Central memory CD8-positive, alpha-beta T cell (primary cell): ENCODE results near the gene CYP2F1.
A peak's percentile ranks its signal among the peaks of the same experiment; 100 is the strongest.
"Not testable (repeated sequence)": the region's sequence is repeated elsewhere in the genome, so short reads cannot be mapped to it uniquely, and the experiment has no call there.

Source experiments
- ATAC-seq: fragments of 150-1000 bp; cut with Tn5 transposase; replicated peaks from 2 replicates; pipeline ENCODE4 v1.10.0; 2022; ENCODE audit warnings: mild to moderate bottlenecking, moderate FRiP score, moderate number of reproducible peaks; ENCODE audit not compliant: poor library complexity, severe bottlenecking; ENCODE audit errors: extremely low read depth
- DNase-seq, 2 donors: peaks; one replicate each; pipeline ENCODE4 v3.0.0; 2021; ENCODE audit warnings: low spot score in 2 of 2
- H3K27ac Mint-ChIP-seq: one replicate; pipeline ENCODE4 v1.8.0; 2022; ENCODE audit warnings: low read depth, mild to moderate bottlenecking, moderate library complexity, mixed read lengths
- H3K27me3 Mint-ChIP-seq: one replicate; pipeline ENCODE4 v1.8.0; 2022; ENCODE audit warnings: mixed read lengths
- H3K36me3 Mint-ChIP-seq: one replicate; pipeline ENCODE4 v1.8.0; 2022; ENCODE audit warnings: mild to moderate bottlenecking, moderate library complexity, mixed read lengths; ENCODE audit not compliant: insufficient read depth
- H3K4me1 Mint-ChIP-seq: one replicate; pipeline ENCODE4 v1.8.0; 2022; ENCODE audit warnings: mixed read lengths
- H3K4me3 Mint-ChIP-seq: one replicate; pipeline ENCODE4 v1.8.0; 2022; ENCODE audit warnings: mild to moderate bottlenecking, moderate library complexity, mixed read lengths
- H3K9me3 Mint-ChIP-seq: one replicate; pipeline ENCODE4 v1.8.0; 2022; ENCODE audit warnings: mixed read lengths

CYP2F1 gene

GRCh38 chr19:41114132-41114531 lies at the start of gene CYP2F1:
CYP2F1 (plus strand) TSS chr19:41114432; CDS start chr19:41116189, 1,757 bp downstream.
- no peak for DNase-seq
- Mint-ChIP-seq H3K27me3 (no peaks in the 10 kb centered on the region), H3K27ac (peak within 1 kb of the TSS; percentile 33), H3K36me3 (no peaks in the 10 kb centered on the region), H3K9me3 (no peaks in the 10 kb centered on the region), H3K4me1 (no peaks in the 10 kb centered on the region), H3K4me3 (no peak within 1 kb of the TSS)
- ATAC-seq = no peak

- ATAC-seq (no peak), DNase-seq (no peak)
- Mint-ChIP-seq H3K9me3 (no peaks in the 10 kb centered on the region), H3K27me3 (peaks cover 35% of the 10 kb centered on the region), H3K4me1 (no peaks in the 10 kb centered on the region), H3K27ac (no peak overlapping the region), H3K36me3 (peaks cover 1% of the 10 kb centered on the region), H3K4me3 (no peak overlapping the region)
Measured at GRCh38 chr19:41064974-41065569, 49.2 kb upstream of the CYP2F1 start.

- Mint-ChIP-seq H3K36me3 (peaks cover 2% of the 10 kb centered on the region), H3K9me3 (peaks cover 12% of the 10 kb centered on the region), H3K4me1 (no peaks in the 10 kb centered on the region), H3K27me3 (peaks cover 73% of the 10 kb centered on the region), H3K4me3 (no peak overlapping the region), H3K27ac (no peak overlapping the region)
- ATAC-seq (no peak), DNase-seq (no peak)
Measured at GRCh38 chr19:41076286-41076685, 37.9 kb upstream of the CYP2F1 start.

- Mint-ChIP-seq H3K27me3 (peaks cover 79% of the 10 kb centered on the region), H3K9me3 (peaks cover 12% of the 10 kb centered on the region), H3K4me3 (no peak overlapping the region), H3K4me1 (no peaks in the 10 kb centered on the region), H3K27ac (no peak overlapping the region), H3K36me3 (no peaks in the 10 kb centered on the region)
- ATAC-seq (no peak), DNase-seq (no peak)
Measured at GRCh38 chr19:41083516-41083915, 30.7 kb upstream of the CYP2F1 start.

- no peak overlapping the region for H3K27ac Mint-ChIP-seq
- H3K9me3 Mint-ChIP-seq = peaks cover 5% of the 10 kb centered on the region
- peaks cover 82% of the 10 kb centered on the region for H3K27me3 Mint-ChIP-seq
- no peak overlapping the region for H3K4me3 Mint-ChIP-seq
- H3K4me1 Mint-ChIP-seq = peaks cover 12% of the 10 kb centered on the region
- peaks cover 13% of the 10 kb centered on the region for H3K36me3 Mint-ChIP-seq
- ATAC-seq (no peak), DNase-seq (no peak)
Measured at GRCh38 chr19:41085748-41086415, 28.4 kb upstream of the CYP2F1 start.

GRCh38 chr19:41088151-41088550 lies 26.1 kb upstream of the CYP2F1 start, which contains the start of gene CYP2A13:
CYP2A13 (plus strand) TSS chr19:41088451; CDS start chr19:41088472, 21 bp downstream.
- H3K4me3 Mint-ChIP-seq = peak within 1 kb of the TSS; percentile 23
- H3K27me3 Mint-ChIP-seq = peaks cover 86% of the 10 kb centered on the region
- peaks cover 14% of the 10 kb centered on the region for H3K4me1 Mint-ChIP-seq
- ATAC-seq (no peak), DNase-seq (no peak)
- H3K27ac Mint-ChIP-seq = peak within 1 kb of the TSS; percentile 83
- no peaks in the 10 kb centered on the region for H3K9me3 Mint-ChIP-seq
- peaks cover 14% of the 10 kb centered on the region for H3K36me3 Mint-ChIP-seq

GRCh38 chr19:41089959-41090358 lies 24.3 kb upstream of the CYP2F1 start:
- DNase-seq (no peak), ATAC-seq (no peak)
- Mint-ChIP-seq H3K9me3 (no peaks in the 10 kb centered on the region), H3K4me1 (peaks cover 20% of the 10 kb centered on the region), H3K4me3 (peak overlapping the region; percentile 23), H3K27me3 (peaks cover 95% of the 10 kb centered on the region), H3K36me3 (peaks cover 14% of the 10 kb centered on the region), H3K27ac (peak overlapping the region; percentile 83)

- ATAC-seq = peak; percentile 77
Measured at GRCh38 chr19:41095703-41096102, 18.5 kb upstream of the CYP2F1 start.

GRCh38 chr19:41096353-41096752 lies 17.9 kb upstream of the CYP2F1 start:
- H3K9me3 Mint-ChIP-seq = peaks cover 9% of the 10 kb centered on the region
- peaks cover 6% of the 10 kb centered on the region for H3K4me1 Mint-ChIP-seq
- peaks cover 64% of the 10 kb centered on the region for H3K27me3 Mint-ChIP-seq
- ATAC-seq (no peak), DNase-seq (no peak)
- H3K27ac Mint-ChIP-seq = no peak overlapping the region
- H3K4me3 Mint-ChIP-seq = no peak overlapping the region
- H3K36me3 Mint-ChIP-seq = no peaks in the 10 kb centered on the region

More at GRCh38 chr19:41095703-41096102, 18.5 kb upstream of the CYP2F1 start:
- Mint-ChIP-seq H3K4me1 (peaks cover 10% of the 10 kb centered on the region), H3K9me3 (peaks cover 6% of the 10 kb centered on the region), H3K27me3 (peaks cover 64% of the 10 kb centered on the region), H3K36me3 (peaks cover 3% of the 10 kb centered on the region), H3K4me3 (no peak overlapping the region), H3K27ac (no peak overlapping the region)
- DNase-seq = no peak

- H3K27ac Mint-ChIP-seq = no peak overlapping the region
- no peak for ATAC-seq
- no peak overlapping the region for H3K4me3 Mint-ChIP-seq
- peaks cover 13% of the 10 kb centered on the region for H3K9me3 Mint-ChIP-seq
- H3K36me3 Mint-ChIP-seq = no peaks in the 10 kb centered on the region
- H3K4me1 Mint-ChIP-seq = peaks cover 6% of the 10 kb centered on the region
- DNase-seq = no peak
- H3K27me3 Mint-ChIP-seq = peaks cover 57% of the 10 kb centered on the region
Measured at GRCh38 chr19:41097302-41097701, 16.9 kb upstream of the CYP2F1 start.

- H3K36me3 Mint-ChIP-seq = no peaks in the 10 kb centered on the region
- DNase-seq = no peak
- H3K4me3 Mint-ChIP-seq = no peak overlapping the region
- H3K4me1 Mint-ChIP-seq = peaks cover 6% of the 10 kb centered on the region
- H3K9me3 Mint-ChIP-seq = peaks cover 13% of the 10 kb centered on the region
- ATAC-seq = no peak
- H3K27me3 Mint-ChIP-seq = peaks cover 43% of the 10 kb centered on the region
- H3K27ac Mint-ChIP-seq = no peak overlapping the region
Measured at GRCh38 chr19:41098762-41099161, 15.5 kb upstream of the CYP2F1 start.

- H3K4me3 Mint-ChIP-seq, DNase-seq, H3K4me1 Mint-ChIP-seq, H3K36me3 Mint-ChIP-seq, ATAC-seq, H3K27ac Mint-ChIP-seq: not testable (repeated sequence)
- H3K27me3 Mint-ChIP-seq = peaks cover 25% of the 10 kb centered on the region
- peaks cover 13% of the 10 kb centered on the region for H3K9me3 Mint-ChIP-seq
Measured at GRCh38 chr19:41102210-41102609, 12.0 kb upstream of the CYP2F1 start.

GRCh38 chr19:41106177-41106576 lies 8.1 kb upstream of the CYP2F1 start:
- Mint-ChIP-seq H3K36me3 (no peaks in the 10 kb centered on the region), H3K9me3 (peaks cover 6% of the 10 kb centered on the region), H3K27me3 (peaks cover 4% of the 10 kb centered on the region), H3K4me3 (no peak overlapping the region), H3K27ac (no peak overlapping the region), H3K4me1 (no peaks in the 10 kb centered on the region)
- DNase-seq = no peak
- ATAC-seq = no peak
